GM12892 (cell line): ENCODE data around the gene TMEM14C.
A peak's percentile ranks its signal among the peaks of the same experiment; 100 is the strongest.
"Not testable (repeated sequence)": the region's sequence is repeated elsewhere in the genome, so short reads cannot be mapped to it uniquely, and the experiment has no call there.

Experiments
- DNase-seq: peaks from one replicate; pipeline ENCODE4 v3.0.0; 2011; ENCODE audit not compliant: insufficient read length
- FAIRE-seq: peaks from 2 replicates; lab custom pipeline; 2011; peaks lifted over from hg19 to GRCh38; lab: Jason Lieb, UNC
- POLR2A ChIP-seq: IDR thresholded peaks from 2 replicates; pipeline ENCODE4 v1.6.1; 2011; ENCODE audit warnings: low read depth, low read length, control low read depth
- POLR2AphosphoS5 ChIP-seq: IDR thresholded peaks from 2 replicates; pipeline ENCODE4 v1.6.1; 2011; ENCODE audit warnings: low read depth, low read length, control low read depth
- TAF1 ChIP-seq: IDR thresholded peaks from 2 replicates; pipeline ENCODE4 v1.6.1; 2011; ENCODE audit warnings: low read depth, mild to moderate bottlenecking, control low read depth, low read length, borderline replicate concordance

TMEM14C gene

DNA sequence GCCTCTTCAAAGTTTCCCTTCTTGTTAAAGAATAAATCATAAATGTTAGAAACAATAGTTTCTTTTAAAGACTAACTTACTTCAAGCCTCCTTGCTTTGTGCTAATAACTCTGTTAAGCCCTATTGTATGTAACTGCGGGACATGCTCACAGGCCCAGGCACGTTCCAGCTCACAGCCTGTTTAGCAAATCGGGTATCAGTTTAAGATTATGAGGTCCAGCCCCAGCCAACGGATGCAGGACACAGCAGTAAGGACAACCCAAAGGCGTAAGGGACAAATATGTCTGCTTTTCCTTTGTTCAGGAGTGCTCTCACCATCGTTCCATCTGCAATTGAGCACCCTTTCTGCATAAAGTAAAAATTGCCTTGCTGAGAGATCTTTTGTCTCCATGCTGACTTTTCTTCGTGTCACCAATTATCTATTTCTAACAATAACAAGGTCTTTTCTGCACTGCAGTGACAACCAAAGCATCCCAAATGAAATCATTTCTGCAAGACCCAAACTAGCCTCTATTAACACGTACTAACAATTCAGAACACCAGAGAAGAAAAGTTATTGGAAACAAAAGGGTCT is 29.8 kb upstream of the TMEM14C start:
- no peak for DNase-seq
- no peak for TF ChIP-seq POLR2AphosphoS5
- TF ChIP-seq TAF1, result no peak
- TF ChIP-seq POLR2A, result no peak
- no peak for FAIRE-seq

DNA sequence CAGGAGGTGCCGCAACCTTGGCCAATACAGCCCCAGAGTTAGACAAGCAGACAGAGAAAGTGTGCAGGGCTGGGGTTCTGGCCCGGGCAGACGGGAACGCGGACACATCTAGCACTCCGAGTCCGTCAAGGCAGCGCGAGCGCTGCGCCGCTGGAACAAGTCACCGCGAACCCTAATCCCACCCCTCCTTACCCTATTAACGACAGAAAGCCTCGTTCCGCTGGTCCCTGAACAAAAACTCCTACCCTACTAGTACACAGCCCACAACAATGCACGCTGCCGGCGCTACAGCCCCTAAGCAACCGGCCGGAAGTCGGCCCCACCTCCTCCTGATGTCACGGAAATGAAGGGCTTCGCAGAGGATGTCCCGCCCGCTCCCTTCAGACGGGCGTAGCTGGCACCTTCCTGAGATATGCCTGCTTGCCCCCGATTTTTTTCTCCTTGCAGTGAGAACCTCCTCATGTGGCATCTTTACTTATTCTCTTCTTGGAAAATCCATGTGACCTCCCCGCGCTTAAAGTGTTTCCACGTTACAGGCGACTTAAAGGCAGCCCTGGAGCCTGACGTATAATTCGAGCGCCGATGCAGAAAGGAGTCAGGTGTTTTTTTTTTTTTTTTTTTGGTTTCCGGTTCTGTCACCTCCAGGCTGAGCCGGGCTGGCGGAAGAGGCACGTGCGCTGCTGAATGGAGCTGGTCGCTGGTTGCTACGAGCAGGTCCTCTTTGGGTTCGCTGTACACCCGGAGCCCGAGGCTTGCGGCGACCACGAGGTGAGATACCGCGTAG is 28.4 kb upstream of the TMEM14C start, which contains the start of the genes C6orf52 and PAK1IP1:
Gene C6orf52 (minus strand): TSS at position 315 of the 784 bp plus-strand sequence. CDS start 7,066 bp downstream, outside the sequence.
Gene PAK1IP1 (plus strand): TSS at position 671 of the 784 bp plus-strand sequence. CDS start 14 bp downstream, at position 685.
- TF ChIP-seq POLR2AphosphoS5 (peak; percentile 88), POLR2A (peak; percentile 89), TAF1 (peak; percentile 69; the same call in 1 of the 2 replicates)
- peak; percentile 82 for FAIRE-seq
- peak; percentile 81 for DNase-seq

GRCh38 chr6:10695086-10695657 is 27.7 kb upstream of the TMEM14C start:
- TF ChIP-seq POLR2AphosphoS5, result no peak
- DNase-seq (no peak), FAIRE-seq (no peak)

- no peak for FAIRE-seq
- TF ChIP-seq TAF1 (no peak), POLR2AphosphoS5 (no peak), POLR2A (no peak)
These were observed 26.2 kb upstream of the TMEM14C start for GRCh38 chr6:10696655-10697054.

DNA sequence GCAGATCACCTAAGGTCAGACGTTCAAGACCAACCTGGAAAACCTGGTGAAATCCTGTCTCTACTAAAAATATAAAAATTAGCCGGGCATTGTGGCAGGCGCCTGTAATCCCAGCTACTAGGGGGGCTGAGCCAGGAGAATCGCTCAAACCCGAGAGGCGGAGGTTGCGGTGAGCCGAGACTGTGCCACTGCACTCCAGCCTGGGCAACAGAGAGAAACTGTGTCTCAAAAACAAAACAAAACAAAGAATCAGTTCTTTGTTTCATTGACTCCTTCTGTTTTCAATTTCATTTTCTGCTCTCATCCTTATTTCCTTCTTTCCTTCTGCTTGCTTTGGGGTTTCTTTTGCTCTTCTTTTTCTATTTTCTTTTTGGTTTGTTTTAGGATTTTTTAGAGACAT is 8.9 kb upstream of the TMEM14C start:
- DNase-seq (no peak), FAIRE-seq (no peak)
- no peak for TF ChIP-seq POLR2A
- no peak for TF ChIP-seq TAF1
- TF ChIP-seq POLR2AphosphoS5, result no peak

More at GRCh38 chr6:10696655-10697054, 26.2 kb upstream of the TMEM14C start:
- DNase-seq, result no peak

DNA sequence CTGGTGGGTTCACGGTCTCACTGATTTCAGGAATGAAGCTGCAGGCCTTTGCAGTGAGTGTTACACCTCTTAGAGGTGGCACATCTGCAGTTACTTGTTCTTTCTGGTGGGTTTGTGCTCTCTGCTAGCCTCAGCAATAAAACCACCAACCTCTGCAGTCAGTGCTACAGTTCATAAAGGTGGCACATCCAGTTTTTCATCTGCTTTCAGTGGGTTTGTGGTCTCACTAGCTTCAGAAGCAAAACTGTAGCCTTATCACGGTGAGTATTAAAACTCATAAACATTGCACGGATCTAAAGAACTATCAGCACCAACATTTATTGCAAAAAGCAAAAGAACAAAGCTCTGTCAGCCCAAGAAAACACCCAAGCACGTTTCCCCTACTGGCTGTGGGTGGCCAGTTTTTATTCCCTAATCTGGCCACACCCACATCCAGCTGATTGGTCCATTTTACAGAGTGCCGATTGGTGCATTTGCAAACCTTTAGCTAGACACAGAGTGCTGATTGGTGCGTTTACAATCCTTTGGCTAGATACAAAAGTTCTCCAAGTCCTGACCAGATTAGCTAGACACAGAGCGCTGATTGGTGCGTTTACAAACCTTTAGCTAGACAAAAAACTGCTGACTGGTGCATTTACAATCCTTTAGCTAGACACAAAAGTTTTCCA is 3.4 kb upstream of the TMEM14C start:
- TF ChIP-seq TAF1 (no peak), POLR2A (0 out of 2 replicates have a peak, but pooled peaks have one; percentile 17), POLR2AphosphoS5 (no peak; the same call in 1 of the 2 replicates)
- FAIRE-seq (peak; percentile 5), DNase-seq (no peak)

- FAIRE-seq (no peak), DNase-seq (no peak)
- no peak for TF ChIP-seq TAF1
- no peak for TF ChIP-seq POLR2A
- TF ChIP-seq POLR2AphosphoS5, result no peak
These were observed 3.0 kb upstream of the TMEM14C start for GRCh38 chr6:10719964-10720264.

DNA sequence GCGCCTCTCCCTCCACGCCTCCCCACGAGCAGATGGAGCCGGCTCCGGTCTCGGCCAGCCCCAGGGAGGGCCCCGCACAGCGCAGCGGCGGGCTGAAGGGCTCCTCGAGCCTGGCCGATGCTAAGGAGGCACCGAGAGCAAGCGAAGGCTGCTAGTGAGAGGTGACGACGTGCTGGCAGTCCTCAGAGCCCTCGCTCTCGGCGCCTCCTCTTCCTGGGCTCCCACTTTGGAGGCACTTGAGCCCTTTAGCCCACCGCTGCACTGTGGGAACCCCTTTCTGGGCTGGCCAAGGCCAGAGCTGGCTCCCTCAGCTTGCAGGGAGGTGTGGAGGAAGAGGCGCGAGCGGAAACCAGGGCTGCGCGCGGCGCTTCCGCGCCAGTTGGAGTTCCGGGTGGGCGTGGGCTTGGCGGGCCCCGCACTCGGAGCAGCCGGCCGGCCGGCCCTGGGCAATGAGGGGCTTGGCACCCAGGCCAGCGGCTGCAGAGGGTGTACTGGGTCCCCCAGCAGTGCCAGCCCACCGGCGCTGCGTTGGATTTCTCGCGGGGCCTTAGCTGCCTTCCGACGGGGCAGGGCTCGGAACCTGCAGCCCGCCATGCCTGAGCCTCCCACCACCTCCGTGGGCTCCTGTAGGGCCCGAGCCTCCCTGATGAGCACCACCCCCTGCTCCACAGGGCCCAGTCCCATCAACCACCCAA is 2.5 kb upstream of the TMEM14C start:
- TF ChIP-seq POLR2AphosphoS5 (peak; percentile 34), POLR2A (peak; percentile 67; the same call in 1 of the 2 replicates), TAF1 (peak; percentile 55)
- no peak for FAIRE-seq
- peak; percentile 19 for DNase-seq

GRCh38 chr6:10720960-10721849 is 1.7 kb upstream of the TMEM14C start:
- DNase-seq, FAIRE-seq: not testable (repeated sequence)
